MG63 (cell line): ENCODE data around the gene MYOM1. TPM values are rescaled to one million over a fixed set of nuclear protein-coding genes. Genes with fewer than 3 reads are reported as not detected.
A peak's percentile ranks its signal among the peaks of the same experiment; 100 is the strongest.

Experiments
- DNase-seq: peaks from one replicate; pipeline ENCODE4 v3.0.0-alpha.2; 2020
- H3K27me3 ChIP-seq: fragments of 250-450 bp; sonication (Bioruptor Pico); 2 replicates; pipeline ENCODE4 v1.5.1; 2020; ENCODE audit warnings: mild to moderate bottlenecking, moderate library complexity
- H3K36me3 ChIP-seq: fragments of 250-450 bp; sonication (Bioruptor Pico); 2 replicates; pipeline ENCODE4 v1.5.1; 2020; ENCODE audit warnings: mild to moderate bottlenecking, moderate library complexity
- H3K4me3 ChIP-seq: fragments of 250-450 bp; sonication (Bioruptor Pico); 2 replicates; pipeline ENCODE4 v1.5.1; 2020; ENCODE audit warnings: mild to moderate bottlenecking, moderate library complexity
- H3K9me3 ChIP-seq: fragments of 250-450 bp; sonication (Bioruptor Pico); 2 replicates; pipeline ENCODE4 v1.5.1; 2020; ENCODE audit warnings: mild to moderate bottlenecking, moderate library complexity
- total RNA-seq: library from RNA; depleted of rRNA; stranded (reverse); fragments of >200 nt; shearing (Covaris generic); gene quantifications from 2 replicates; pipeline ENCODE4 v1.2.3, GENCODE V29; 2014; ENCODE audit warnings: low replicate concordance

The MYOM1 gene
- total RNA-seq, 1 experiment from 2014 or later, result 0.03 TPM

- Histone ChIP-seq H3K4me3 (no peak overlapping the region), H3K36me3 (peaks cover 98% of the 10 kb centered on the region), H3K27me3 (no peaks in the 10 kb centered on the region), H3K9me3 (no peaks in the 10 kb centered on the region)
- no peak for DNase-seq
Observed at GRCh38 chr18:3252843-3253242, 33.1 kb upstream of the MYOM1 start.

DNA sequence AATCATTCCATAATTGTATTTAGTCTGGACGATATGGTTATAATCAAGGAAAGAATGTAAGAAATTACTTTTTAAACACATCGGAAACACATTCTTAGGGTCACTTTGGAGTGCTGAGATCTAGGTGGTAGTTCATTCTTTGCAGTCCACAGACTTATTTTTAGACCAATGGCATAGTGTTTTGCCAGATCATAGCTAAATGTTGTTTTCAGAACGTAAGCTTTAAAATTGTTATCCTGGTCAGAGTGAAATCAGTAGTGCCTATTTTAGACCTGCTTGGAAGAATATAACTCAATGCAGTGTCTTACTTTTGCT lies 32.2 kb upstream of the MYOM1 start:
- H3K4me3 ChIP-seq, result no peak overlapping the region
- H3K36me3 ChIP-seq, result peaks cover 90% of the 10 kb centered on the region
- no peaks in the 10 kb centered on the region for H3K9me3 ChIP-seq
- DNase-seq, result no peak
- no peaks in the 10 kb centered on the region for H3K27me3 ChIP-seq

- no peak for DNase-seq
- Histone ChIP-seq H3K4me3 (no peak overlapping the region), H3K36me3 (peaks cover 85% of the 10 kb centered on the region), H3K9me3 (no peaks in the 10 kb centered on the region), H3K27me3 (no peaks in the 10 kb centered on the region)
Observed at GRCh38 chr18:3251249-3251962, 31.6 kb upstream of the MYOM1 start.

- H3K27me3 ChIP-seq, result no peaks in the 10 kb centered on the region
- H3K36me3 ChIP-seq, result peaks cover 76% of the 10 kb centered on the region
- no peaks in the 10 kb centered on the region for H3K9me3 ChIP-seq
- no peak for DNase-seq
- peak overlapping the region; percentile 9; the same call in 1 of the 2 replicates for H3K4me3 ChIP-seq
Observed at GRCh38 chr18:3250237-3251107, 30.7 kb upstream of the MYOM1 start.

GRCh38 chr18:3248658-3249359 lies 29.0 kb upstream of the MYOM1 start:
- Histone ChIP-seq H3K9me3 (no peaks in the 10 kb centered on the region), H3K36me3 (peaks cover 59% of the 10 kb centered on the region), H3K27me3 (no peaks in the 10 kb centered on the region), H3K4me3 (peak overlapping the region; percentile 100)
- no peak for DNase-seq

DNA sequence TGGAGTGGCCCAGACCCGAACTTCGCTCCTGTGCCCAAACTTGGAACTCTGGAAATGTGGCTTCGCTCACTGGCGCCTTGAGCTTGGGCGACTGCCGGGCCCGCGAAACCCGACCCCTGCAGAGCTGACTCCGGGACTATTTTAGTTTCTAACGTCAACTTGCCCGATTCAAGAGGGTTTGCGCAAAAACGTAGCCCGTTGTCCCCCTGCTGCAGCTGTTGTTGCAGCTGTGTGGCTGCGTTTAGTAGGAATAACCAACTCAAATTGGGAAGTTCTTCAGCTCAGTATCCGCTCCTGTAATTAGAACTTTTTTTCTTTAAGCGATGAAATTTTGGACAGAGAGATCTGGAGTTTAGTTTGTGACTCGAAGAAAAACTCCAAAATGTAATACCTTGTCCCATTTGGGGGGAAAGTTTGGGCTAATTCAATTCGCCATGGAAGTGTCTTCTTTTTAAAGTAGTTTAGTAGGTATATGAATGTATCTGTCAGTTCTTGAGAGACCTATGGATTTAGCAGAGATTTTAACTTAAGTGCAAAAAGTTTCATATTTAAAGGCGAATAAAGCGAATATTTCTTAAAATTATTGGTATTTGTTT lies 28.4 kb upstream of the MYOM1 start:
- Histone ChIP-seq H3K36me3 (peaks cover 52% of the 10 kb centered on the region), H3K27me3 (no peaks in the 10 kb centered on the region), H3K4me3 (peak overlapping the region; percentile 100), H3K9me3 (no peaks in the 10 kb centered on the region)
- DNase-seq, result peak; percentile 36

DNA sequence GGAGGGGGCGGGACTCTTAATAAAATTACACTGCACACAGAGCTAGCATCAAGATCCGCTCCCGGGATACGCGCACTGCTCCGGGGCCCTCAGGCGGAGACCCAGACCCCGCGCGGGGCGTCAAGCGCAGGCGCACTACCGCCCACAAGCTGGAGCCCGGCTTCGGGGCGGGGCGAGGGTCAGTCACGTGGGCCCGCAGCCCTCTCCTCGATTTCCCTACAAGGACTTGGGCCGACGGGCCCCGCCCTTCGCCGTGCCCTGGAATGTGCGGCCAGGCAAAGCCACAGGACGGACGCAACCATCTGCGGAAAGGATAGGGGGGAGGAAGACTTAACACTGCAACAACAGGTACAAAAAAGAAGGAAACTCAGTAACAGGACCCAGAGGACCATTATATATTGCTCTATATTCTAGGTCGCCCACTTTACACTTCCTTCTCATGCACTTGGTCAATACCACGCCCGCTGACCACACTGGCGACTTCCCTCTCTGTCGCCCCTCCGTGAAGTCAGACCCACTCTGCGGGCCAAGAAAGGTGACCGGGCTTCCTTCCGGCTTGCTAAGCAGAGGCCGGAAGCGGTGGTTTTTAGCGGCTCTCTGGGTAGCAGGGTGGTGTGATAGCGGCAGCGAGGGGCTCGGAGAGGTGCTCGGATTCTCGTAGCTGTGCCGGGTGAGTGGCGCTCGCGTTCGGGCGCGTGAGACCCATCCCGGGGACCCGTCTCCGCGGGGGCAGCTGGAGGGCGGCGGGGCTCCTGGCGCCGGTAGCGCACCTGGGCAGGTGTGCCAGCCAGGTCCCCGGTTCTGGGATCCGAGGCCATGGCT lies 27.7 kb upstream of the MYOM1 start, which contains the start of gene MYL12A:
TSS of gene MYL12A (plus strand) at position 562 of the 822 bp plus-strand sequence. CDS start 5,447 bp downstream, outside the sequence.
- Histone ChIP-seq H3K4me3 (peak within 1 kb of the TSS; percentile 100), H3K27me3 (no peaks in the 10 kb centered on the region), H3K9me3 (no peaks in the 10 kb centered on the region), H3K36me3 (peaks cover 45% of the 10 kb centered on the region)
- peak; percentile 98 for DNase-seq

- peaks cover 39% of the 10 kb centered on the region for H3K36me3 ChIP-seq
- H3K4me3 ChIP-seq, result peak overlapping the region; percentile 100
- no peaks in the 10 kb centered on the region for H3K9me3 ChIP-seq
- DNase-seq, result no peak
- no peaks in the 10 kb centered on the region for H3K27me3 ChIP-seq
Observed at GRCh38 chr18:3246635-3247239, 27.0 kb upstream of the MYOM1 start.

DNA sequence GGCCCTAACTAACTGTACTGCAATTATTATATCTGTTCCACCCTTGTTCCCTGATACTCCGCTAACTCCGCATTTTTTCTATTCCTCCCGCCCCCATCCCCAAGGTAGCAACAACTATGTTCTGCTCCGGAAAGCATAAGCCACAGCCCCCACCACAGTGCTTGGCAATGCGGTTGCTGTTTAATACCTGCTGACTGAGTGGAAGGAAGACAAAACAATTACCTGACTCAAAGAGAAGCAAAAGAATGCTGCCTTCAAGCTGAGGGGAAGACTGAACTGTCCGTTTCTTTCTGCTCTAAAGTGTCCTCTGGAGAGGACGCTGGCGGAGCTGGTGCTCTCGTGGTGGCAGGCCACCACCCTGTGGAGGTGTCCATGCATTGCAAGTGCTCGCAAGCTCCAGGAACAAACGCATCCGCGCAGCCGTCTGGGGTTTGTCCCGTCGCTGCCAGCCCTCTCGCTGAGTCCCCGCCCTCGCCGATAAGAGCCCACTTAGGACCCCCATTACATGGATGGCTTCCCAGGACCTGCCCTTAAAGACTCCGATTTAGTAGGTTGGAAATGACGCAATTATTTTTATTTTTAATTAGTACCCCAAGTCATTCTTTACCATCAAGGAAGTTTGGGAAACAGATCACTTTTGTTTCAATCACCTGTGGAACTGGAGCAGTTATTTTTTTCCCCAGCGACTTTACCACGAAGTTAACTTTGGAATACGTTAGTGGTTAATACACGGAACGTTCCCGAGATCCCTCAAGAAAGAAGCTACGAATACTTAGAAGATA lies 26.3 kb upstream of the MYOM1 start:
- Histone ChIP-seq H3K4me3 (peak overlapping the region; percentile 100), H3K9me3 (no peaks in the 10 kb centered on the region), H3K27me3 (no peaks in the 10 kb centered on the region), H3K36me3 (peaks cover 32% of the 10 kb centered on the region)
- peak; percentile 82 for DNase-seq

- no peak for DNase-seq
- Histone ChIP-seq H3K27me3 (no peaks in the 10 kb centered on the region), H3K36me3 (peaks cover 24% of the 10 kb centered on the region), H3K4me3 (peak overlapping the region; percentile 100), H3K9me3 (no peaks in the 10 kb centered on the region)
Observed at GRCh38 chr18:3245185-3245564, 25.4 kb upstream of the MYOM1 start.

GRCh38 chr18:3238742-3239141 lies 19.0 kb upstream of the MYOM1 start:
- no peak for DNase-seq
- no peak overlapping the region for H3K4me3 ChIP-seq
- H3K9me3 ChIP-seq, result no peaks in the 10 kb centered on the region
- no peaks in the 10 kb centered on the region for H3K27me3 ChIP-seq
- no peaks in the 10 kb centered on the region; the same call in 1 of the 2 replicates for H3K36me3 ChIP-seq

GRCh38 chr18:3236470-3236869 lies 16.7 kb upstream of the MYOM1 start:
- no peak overlapping the region for H3K4me3 ChIP-seq
- H3K27me3 ChIP-seq, result no peaks in the 10 kb centered on the region
- H3K36me3 ChIP-seq, result no peaks in the 10 kb centered on the region; the same call in 1 of the 2 replicates
- H3K9me3 ChIP-seq, result no peaks in the 10 kb centered on the region
- DNase-seq, result no peak

GRCh38 chr18:3235846-3236245 lies 16.1 kb upstream of the MYOM1 start:
- no peaks in the 10 kb centered on the region; the same call in 1 of the 2 replicates for H3K36me3 ChIP-seq
- no peak overlapping the region for H3K4me3 ChIP-seq

GRCh38 chr18:3234457-3234856 lies 14.7 kb upstream of the MYOM1 start:
- no peak for DNase-seq
- Histone ChIP-seq H3K27me3 (no peaks in the 10 kb centered on the region), H3K4me3 (no peak overlapping the region), H3K36me3 (no peaks in the 10 kb centered on the region), H3K9me3 (no peaks in the 10 kb centered on the region)

More at GRCh38 chr18:3235846-3236245, 16.1 kb upstream of the MYOM1 start:
- Histone ChIP-seq H3K9me3 (no peaks in the 10 kb centered on the region), H3K27me3 (no peaks in the 10 kb centered on the region)
- DNase-seq, result no peak
